Inferior parietal cortex (tissue), 1 donor: ENCODE measurements around the gene RNF115.
A peak's percentile ranks its signal among the peaks of the same experiment; 100 is the strongest.
"Not testable (repeated sequence)": the region's sequence is repeated elsewhere in the genome, so short reads cannot be mapped to it uniquely, and the experiment has no call there.

Experiments used
- DNase-seq: peaks from one replicate; pipeline ENCODE4 v3.0.0-alpha.2; 2016; ENCODE audit errors: extremely low spot score

RNF115 gene

DNA sequence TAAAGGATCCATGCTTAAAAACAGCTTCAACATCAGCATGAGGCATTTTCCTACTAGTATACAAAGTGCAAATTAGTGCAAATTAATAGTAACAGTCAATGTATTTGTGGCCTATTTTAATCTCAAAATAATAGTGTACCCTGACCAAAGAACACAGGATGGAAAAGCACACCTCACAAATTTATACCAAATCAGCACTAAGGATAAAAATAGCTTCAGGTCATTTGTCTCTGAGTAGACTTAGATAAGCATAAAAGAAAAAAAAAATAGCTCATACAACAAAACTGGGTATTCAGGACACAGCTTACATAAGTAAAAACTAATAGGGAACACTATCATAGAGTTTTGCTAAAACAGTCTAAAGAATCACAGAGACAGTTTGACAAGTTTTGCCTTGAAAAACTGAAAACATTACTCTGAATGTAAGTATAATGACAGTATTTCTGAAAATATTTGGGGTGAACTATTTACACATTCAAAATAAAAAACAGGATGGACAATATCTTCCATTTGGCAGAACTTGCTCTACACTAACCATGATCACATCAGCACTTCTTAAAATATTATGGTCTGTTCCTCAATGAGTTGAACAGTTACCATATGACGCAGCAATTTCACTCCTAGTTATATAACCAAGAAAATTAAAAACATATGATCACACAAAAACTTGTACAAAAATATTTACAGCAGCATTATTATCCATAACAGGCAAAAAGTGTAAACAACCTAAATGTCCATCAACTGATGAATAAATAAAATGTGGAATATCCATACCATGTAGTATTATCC, 46.3 kb downstream of the RNF115 start:
- DNase-seq, result no peak

DNA sequence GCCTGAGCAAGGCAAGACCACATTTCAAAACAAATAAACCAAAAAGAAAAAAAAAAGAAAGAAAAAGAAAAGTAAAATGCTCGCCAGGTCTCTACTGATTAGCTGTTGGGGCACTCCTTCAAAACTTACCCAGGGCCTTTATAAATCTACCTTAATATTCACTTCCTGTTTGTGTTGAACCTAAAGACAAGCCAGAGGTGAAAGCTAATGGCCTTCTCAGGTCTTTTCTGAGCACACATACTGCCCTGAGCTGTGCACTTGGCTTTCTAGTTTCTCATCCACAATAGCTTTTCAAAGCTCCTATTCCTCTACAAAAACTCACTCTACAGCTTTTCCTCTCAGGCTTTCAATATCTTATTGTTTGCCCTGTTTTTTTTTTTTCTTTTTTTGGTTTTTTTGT, 50.5 kb downstream of the RNF115 start:
- no peak for DNase-seq

DNA sequence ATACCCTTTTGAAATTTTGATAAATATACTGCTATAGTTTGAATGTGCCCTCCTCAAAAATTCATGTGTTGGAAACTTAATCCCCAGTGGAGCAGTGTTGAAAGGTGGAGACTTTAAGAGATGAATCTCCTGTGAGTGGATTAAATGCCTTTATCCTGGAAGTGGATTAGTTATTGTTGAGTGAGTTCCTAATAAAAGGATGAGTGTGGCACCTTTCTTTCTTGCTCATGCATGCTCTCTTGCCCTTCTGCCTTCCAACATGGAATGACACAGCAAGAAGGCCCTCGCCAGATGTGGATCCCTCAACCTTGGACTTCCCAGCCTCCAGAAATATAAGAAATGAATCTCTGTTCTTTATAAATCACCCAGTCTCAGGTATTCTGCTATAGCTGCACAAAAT, 52.8 kb downstream of the RNF115 start:
- no peak for DNase-seq

DNA sequence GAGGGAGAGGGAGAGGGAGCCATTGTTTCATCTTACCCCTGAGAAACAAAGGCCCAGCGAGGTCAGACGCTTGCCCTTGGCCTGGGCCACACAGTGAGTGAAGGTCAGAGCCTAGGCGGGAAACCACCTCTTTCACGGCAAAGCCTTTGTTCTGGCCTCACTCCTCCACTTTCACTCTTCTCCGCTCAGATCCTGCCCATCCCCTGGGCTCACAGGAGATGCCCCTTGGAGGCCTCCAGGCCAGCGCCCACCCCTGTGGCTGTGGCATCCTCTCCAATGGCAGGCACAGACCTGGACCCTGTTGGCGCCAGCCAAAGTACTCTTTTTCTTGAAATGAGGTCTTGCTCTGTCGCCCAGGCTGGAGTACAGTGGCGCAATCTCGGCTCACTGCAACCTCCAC, 55.9 kb downstream of the RNF115 start:
- DNase-seq, result not testable (repeated sequence)

DNA sequence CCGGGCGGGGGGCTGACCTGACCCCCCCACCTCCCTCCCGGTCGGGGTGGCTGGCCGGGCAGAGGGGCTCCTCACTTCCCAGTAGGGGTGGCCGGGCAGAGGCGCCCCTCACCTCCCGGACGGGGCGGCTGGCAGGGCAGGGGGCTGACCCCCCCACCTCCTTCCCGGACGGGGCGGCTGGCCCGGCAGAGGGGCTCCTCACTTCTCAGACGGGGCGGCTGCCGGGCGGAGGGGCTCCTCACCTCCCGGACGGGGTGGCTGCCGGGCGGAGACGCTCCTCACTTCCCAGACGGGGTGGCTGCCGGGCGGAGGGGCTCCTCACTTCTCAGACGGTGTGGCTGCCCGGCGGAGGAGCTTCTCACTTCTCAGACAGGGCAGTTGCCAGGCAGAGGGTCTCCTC, 57.0 kb downstream of the RNF115 start:
- DNase-seq, result not testable (repeated sequence)

DNA sequence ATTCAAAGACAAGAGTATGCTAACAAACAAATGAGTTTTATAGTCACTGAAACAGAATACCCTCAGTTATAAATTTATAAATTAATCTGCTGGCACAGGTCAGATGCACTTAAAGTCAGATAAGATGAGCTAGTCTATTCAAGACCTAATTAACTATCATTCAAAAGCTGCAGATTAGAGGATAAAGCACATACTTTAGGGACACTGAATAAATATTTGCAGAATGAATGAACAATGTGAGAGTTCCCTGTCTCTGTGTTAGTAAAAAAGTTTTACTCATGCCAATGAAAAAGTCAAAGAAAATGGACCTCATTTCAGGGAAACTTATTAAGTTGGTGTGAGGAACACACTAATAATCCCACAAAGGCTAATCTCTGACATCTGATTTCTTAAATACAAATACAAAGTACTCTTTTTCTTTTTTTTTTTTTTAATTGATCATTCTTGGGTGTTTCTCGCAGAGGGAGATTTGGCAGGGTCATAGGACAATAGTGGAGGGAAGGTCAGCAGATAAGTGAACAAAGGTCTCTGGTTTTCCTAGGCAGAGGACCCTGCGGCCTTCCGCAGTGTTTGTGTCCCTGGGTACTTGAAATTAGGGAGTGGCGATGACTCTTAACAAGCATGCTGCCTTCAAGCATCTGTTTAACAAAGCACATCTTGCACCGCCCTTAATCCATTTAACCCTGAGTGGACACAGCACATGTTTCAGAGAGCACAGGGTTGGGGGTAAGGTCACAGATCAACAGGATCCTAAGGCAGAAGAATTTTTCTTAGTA, 58.1 kb downstream of the RNF115 start:
- DNase-seq, result not testable (repeated sequence)

DNA sequence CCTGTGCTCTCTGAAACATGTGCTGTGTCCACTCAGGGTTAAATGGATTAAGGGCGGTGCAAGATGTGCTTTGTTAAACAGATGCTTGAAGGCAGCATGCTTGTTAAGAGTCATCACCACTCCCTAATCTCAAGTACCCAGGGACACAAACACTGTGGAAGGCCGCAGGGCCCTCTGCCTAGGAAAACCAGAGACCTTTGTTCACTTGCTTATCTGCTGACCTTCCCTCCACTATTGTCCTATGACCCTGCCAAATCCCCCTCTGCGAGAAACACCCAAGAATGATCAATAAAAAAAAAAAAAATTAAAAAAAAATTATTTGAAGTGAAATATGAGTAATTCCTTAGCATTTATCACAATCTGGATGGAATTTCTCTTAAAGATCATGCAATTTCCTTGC, 58.8 kb downstream of the RNF115 start:
- not testable (repeated sequence) for DNase-seq

DNA sequence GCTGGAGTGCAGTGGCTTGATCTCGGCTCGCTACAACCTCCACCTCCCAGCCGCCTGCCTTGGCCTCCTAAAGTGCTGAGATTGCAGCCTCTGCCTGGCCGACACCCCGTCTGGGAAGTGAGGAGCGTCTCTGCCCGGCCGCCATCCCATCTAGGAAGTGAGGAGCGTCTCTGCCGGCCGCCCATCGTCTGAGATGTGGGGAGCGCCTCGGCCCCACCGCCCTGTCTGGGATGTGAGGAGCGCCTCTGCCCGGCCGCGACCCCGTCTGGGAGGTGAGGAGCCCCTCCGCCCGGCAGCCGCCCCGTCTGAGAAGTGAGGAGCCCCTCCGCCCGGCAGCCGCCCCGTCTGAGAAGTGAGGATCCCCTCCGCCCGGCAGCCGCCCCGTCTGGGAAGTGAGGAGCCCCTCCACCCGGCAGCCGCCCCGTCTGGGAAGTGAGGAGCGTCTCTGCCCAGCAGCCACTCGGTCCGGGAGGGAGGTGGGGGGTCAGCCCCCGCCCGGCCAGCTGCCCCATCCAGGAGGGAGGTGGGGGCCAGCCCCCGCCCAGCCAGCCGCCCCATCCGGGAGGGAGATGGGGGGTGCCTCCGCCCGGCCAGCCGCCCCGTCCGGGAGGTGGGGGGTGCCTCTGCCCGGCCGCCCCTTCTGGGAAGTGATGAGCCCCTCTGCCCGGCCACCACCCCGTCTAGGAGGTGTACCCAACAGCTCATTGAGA, 59.5 kb downstream of the RNF115 start:
- not testable (repeated sequence) for DNase-seq

DNA sequence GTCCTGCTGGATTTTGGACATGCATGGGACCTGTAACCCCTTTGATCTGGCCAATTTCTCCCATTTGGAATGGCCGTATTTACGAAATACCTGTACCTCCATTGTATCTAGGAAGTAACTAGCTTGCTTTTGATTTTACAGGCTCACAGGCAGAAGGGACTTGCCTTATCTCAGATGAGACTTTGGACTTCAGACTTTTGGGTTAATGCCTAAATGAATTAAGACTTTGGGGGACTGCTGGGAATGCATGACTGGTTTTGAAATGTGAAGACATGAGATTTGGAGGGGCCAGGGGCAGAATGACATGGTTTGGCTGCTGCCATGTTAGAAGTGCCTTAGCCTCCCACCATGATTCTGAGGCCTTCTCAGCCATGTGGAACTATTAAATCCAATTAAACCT, 61.9 kb downstream of the RNF115 start:
- DNase-seq, result not testable (repeated sequence)

DNA sequence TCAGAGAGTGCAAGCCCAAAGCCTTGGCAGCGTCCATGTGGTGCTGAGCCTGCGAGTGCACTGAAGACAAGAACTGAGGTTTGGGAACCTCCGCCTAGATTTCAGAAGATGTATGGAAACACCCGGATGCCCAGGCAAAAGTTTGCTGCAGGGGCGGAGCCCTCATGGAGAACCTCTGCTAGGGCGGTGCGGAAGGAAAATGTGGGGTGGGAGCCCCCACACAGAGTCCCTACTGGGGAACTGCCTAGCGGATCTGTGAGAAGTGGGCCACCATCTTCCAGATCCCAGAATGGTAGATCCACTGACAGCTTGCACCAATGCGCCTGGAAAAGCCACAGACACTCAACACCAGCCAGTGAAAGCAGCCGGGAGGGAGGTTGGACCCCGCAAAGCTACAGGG, 62.4 kb downstream of the RNF115 start:
- DNase-seq, result not testable (repeated sequence)

DNA sequence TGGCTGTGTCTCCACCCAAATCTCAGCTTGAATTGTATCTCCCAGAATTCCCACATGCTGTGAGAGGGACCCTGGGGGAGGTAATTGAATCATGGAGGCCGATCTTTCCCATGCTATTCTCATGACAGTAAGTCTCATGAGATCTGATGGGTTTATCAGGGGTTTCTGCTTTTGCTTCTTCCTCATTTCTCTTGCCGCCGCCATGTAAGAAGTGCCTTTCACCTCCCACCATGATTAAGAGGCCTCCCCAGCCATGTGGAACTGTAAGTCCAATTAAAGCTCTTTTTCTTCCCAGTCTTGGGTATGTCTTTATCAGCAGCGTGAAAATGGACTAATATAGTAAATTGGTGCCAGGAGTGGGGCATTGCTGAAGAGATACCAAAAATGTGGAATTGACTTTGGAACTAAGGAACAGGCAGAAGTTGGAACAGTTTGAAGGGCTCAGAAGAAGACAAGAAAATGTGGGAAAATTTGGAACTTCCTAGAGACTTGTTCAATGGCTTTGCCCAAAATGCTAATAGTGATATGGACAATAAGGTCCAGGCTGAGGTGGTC, 63.4 kb downstream of the RNF115 start:
- DNase-seq, result not testable (repeated sequence)

DNA sequence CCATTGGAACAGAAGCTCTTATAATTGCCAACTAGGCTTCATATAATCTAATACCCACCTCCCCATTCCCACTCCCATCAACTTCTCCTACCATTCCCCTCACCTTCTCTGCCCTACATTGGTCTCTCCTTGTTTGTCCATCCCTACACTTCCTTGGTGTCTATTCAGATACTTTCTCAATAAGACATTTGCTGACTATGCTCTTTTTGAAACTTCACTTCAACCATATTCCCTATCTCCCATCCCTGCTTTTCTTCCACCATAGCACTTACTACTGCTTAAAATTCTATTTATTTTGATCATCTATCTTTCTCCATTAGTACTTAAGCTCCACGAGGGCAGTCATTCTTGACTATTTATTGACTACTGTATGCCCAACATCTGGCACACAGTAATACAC, 64.2 kb downstream of the RNF115 start:
- no peak for DNase-seq

DNA sequence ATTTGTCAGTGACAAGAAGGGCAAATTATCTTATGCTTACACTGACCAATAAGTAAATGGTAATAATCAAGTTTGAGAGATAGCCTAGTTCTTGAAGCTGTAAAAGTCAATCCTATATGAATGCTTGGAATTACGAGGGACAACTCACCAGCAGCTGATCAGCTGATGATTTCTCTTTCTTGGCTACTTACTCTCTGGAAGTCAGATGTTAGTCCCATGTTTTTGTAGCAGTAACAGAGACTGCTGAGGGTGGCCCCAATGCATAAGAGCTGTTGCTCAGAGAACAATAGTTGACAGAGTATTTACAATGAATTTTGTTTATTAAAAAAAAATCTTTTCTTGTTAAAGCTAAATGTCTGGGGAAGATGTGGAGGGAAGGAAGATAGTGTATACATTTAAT, 65.3 kb downstream of the RNF115 start:
- DNase-seq, result no peak

DNA sequence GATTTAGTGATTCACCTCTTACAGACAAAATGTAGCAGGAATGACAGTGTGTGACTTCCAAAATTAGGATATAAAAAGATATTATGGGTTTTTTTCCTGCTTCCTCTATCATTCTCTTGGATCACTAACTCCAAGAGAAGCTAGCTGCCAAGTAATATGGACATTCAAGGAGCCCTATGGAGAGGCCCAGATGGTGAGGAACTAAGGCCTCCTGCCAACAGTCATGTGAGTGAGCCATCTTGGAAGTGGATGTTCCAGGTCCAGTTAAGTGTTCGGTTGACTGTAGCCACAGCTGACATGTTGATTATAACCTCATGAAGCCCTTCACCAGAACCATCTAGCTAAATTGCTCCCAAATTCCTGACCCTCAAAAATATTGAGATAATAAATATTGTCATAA, 65.8 kb downstream of the RNF115 start:
- DNase-seq, result no peak

DNA sequence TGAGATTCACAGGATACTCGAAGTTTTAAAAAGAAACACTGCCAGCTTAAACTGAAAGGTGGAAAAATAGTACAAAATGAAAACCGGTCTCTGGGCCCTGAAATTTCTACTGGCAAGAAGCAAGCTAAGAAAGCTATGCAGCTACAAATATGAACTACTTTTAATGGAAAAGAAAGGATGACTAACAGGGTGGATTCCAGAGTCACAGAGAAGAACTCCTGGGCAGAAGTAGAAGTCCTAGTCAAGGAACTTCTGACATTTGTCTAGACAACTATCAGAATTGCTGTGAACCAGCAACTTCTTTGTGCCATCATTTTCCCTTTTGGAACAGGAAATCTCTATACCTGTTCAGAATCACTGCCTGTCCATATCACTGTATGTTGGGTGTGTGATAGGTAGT, 66.5 kb downstream of the RNF115 start:
- DNase-seq, result no peak

DNA sequence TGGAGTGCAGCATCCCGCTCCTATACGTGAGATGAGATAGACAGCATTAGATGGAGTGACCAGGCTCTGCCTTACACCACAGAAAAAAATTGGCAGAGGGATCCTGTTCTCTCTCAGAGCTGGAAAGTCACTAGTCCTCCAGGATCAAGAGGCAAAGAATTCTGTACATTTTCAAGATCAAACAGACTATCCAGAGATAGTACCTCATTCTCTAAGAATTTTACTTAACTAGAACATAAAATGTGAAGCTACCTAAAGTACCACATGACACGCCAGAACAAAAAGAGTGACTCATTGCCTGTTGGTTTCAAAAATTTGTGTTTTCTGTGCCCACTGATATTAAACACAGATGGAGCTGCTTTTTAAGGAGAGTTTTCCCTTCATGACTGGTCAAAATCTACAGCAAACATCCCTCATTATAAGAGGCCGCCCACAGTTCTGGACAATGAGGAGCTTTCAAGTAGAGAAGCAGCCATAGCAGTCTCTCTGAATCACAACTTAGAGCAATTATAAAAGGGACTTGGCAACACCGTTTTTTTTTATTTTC, 72.3 kb downstream of the RNF115 start:
- DNase-seq, result peak; percentile 59

DNA sequence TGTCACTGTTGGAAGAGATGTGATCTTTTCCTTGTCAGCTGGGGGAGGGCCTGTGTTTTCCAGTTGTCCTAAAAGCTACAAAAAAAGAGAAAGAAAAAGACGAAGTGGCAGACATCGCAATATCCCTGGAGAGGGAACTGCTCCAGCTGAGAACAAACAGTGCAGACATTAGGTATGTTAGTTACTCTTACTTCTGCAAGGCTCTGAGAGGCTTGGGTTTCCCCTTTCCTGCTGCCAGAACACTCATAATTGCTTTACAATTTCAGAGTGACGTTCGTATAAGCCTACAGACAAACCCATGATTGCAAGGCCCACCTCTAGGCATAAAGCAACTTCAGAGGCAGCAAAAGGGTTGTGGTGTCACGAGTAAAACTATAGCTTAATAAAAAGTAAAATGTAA, 73.5 kb downstream of the RNF115 start:
- DNase-seq, result no peak

DNA sequence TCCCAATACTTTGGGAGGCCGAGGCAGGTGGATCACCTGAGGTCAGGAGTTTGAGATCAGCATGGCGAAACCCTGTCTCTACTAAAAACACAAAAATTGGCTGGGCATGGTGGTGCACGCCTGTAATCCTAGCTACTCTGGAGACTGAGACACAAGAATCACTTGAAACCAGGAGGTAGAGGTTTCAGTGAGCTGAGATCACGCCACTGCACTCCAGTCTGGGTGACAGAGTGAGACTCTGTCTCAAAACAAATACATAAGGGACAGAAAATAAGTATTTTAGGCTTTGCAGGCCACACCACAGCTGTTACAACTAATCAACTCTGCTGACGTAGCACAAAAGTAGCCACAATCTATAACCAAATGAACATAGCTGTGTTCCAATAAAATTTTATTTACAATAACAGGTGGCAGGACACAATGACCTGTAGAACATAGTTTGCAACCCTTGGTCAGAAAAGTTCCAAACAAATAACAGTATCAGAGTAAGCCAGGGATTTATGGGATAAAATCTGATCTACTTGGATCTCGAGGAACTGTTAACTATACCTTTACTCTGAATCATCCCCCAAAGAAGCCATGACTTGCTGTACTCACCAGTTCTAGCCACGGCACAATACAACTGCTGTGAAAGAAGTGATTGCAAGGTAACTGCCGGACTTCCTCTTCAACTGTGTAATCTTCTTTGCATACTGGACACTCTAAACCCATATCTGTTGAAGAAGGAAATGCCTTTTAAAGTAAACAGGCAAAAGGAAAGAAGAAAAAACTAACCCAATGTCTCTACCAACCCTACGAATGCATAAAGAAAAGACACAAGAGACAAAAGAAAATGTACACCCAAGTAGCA, 76.3 kb downstream of the RNF115 start:
- DNase-seq, result no peak

DNA sequence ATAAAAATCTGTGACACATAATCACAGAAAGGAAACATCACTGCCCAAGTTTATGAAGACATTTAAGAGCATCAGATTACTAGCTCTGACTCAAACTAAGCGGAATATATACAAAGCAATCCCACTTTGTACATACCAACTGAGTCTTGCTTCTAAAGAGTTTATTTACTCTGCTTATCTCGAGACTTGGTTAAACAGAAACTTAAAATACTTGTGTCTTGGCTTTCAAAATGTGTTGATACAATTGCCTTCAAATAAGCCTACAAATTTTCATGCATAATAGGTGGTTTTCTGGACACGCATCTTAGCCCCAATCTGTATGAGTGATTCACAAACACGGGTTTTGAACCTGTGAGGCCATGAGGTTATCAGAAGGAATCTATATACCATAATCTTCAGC, 83.6 kb downstream of the RNF115 start:
- DNase-seq, result no peak

DNA sequence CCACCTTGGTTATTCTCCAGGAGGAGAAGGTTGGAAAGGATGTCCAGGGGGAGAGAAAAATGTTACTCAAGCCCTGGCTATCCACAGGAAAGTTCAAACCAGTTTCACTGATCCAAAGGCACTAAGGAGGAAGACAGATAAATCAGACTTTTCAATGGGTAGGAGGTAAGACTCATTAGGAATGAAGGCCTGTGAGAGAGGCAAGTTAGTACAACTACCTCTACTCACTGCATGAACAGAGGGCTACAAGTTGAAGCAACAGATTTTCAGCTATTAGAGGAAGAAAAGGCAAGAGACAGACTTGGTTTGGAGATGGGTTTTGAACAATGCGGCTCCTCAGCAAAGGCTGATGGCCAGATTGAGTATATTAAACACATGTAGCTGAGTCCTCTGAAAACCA, 87.7 kb downstream of the RNF115 start:
- no peak for DNase-seq

DNA sequence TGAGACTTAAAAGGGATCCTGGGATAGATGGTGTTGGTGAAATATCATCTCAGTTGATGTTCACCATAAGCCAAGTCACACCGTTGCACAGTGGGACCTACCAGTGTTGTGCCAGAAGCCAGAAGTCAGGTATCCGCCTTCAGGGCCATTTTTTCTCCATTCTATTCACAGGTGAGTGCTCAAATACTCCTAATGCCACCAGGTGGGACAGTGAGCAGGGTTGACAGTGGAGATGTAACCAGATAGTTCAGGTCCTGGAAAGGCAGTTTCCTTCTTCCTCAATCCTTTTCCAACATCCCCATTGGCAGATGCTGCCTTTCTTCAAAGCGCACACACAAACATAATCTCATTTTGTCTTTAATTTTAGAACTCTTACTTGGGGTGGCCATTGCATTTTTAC, 93.0 kb downstream of the RNF115 start:
- no peak for DNase-seq
